Esophagus (tissue), 2 donors: ENCODE data around the gene BCAS3. TPM values are rescaled to one million over a fixed set of nuclear protein-coding genes. Genes with fewer than 3 reads are reported as not detected.
A peak's percentile ranks its signal among the peaks of the same experiment; 100 is the strongest.
"Not testable (repeated sequence)": the region's sequence is repeated elsewhere in the genome, so short reads cannot be mapped to it uniquely, and the experiment has no call there.

Experiments
- H3K27ac ChIP-seq, 2 donors: one replicate each; pipeline ENCODE4 v1.5.1; 2013; ENCODE audit warnings: low read depth in 2 of 2, mild to moderate bottlenecking in 2 of 2, inconsistent platforms in 1 of 2, low read length in 1 of 2, moderate library complexity in 1 of 2
- H3K27me3 ChIP-seq, 2 donors: one replicate each; pipeline ENCODE4 v1.6.1; 2013; ENCODE audit warnings: low read length in 2 of 2, control low read depth in 1 of 2, mild to moderate bottlenecking in 1 of 2; ENCODE audit not compliant: insufficient read depth in 2 of 2, control insufficient read depth in 1 of 2
- H3K36me3 ChIP-seq, 2 donors: one replicate each; pipeline ENCODE4 v1.6.1; 2013; ENCODE audit warnings: low read length in 1 of 2; ENCODE audit not compliant: control insufficient read depth in 2 of 2, insufficient read depth in 2 of 2
- H3K4me1 ChIP-seq, 2 donors: one replicate each; pipeline ENCODE4 v1.6.1; 2013; ENCODE audit warnings: low read length in 1 of 2; ENCODE audit not compliant: control insufficient read depth in 2 of 2, insufficient read depth in 2 of 2
- H3K4me3 ChIP-seq, 2 donors: one replicate each; pipeline ENCODE4 v1.5.1; 2013; ENCODE audit warnings: low read length in 2 of 2, mild to moderate bottlenecking in 2 of 2, low read depth in 1 of 2, moderate library complexity in 1 of 2
- H3K9me3 ChIP-seq, 2 donors: one replicate each; pipeline ENCODE4 v1.6.1; 2013; ENCODE audit warnings: mild to moderate bottlenecking in 2 of 2, low read depth in 1 of 2, low read length in 1 of 2, moderate library complexity in 1 of 2; ENCODE audit not compliant: control insufficient read depth in 2 of 2, insufficient read depth in 1 of 2
- WGBS, 2 donors: extraction: QIAGEN DNeasy Blood & Tissue Kit; methylation state at CpG; one replicate each; pipeline ENCODE4 v1.1.7; 2013; 5-methylcytosine and 5-hydroxymethylcytosine counted together
- polyA plus RNA-seq, 2 donors: library from polyadenylated mRNA; stranded (reverse); fragments of 200-250 nt; gene quantifications; one replicate each; pipeline ENCODE4 v1.2.3, GENCODE V29; 2013
- donor health status: healthy with polysubstance abuse.
- donor health status: Bipolar disorder and iron deficiency.

Gene BCAS3
- polyA plus RNA-seq, 2 donors = 4.7 to 6.6 TPM

GRCh38 chr17:60874772-60875171, 197.1 kb downstream of the BCAS3 start:
- 86 to 91% methylated on average over 2 of the region's 2 CpGs for WGBS, 2 donors
- Histone ChIP-seq H3K4me1 (no peaks in the 10 kb centered on the region), H3K27ac (no peak overlapping the region), H3K27me3 (no peaks in the 10 kb centered on the region), H3K4me3 (no peak overlapping the region), H3K9me3 (no peaks in the 10 kb centered on the region), H3K36me3 (no peaks in the 10 kb centered on the region)

DNA sequence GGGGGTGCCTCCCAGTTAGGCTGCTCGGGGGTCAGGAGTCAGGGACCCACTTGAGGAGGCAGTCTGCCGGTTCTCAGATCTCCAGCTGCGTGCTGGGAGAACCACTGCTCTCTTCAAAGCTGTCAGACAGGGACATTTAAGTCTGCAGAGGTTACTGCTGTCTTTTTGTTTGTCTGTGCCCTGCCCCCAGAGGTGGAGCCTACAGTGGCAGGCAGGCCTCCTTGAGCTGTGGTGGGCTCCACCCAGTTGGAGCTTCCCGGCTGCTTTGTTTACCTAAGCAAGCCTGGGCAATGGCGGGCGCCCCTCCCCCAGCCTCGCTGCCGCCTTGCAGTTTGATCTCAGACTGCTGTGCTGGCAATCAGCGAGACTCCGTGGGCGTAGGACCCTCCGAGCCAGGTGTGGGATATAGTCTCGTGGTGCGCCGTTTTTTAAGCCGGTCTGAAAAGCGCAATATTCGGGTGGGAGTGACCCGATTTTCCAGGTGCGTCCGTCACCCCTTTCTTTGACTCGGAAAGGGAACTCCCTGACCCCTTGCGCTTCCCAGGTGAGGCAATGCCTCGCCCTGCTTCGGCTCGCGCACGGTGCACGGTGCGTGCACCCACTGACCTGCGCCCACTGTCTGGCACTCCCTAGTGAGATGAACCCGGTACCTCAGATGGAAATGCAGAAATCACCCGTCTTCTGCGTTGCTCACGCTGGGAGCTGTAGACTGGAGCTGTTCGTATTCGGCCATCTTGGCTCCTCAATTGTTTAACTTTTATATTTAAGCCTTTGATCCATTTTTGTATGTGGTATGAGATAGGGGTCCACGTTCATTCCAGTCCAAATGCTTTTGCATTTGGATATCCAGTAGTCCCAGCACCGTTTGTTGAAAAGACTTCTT, 209.3 kb downstream of the BCAS3 start:
- Histone ChIP-seq H3K4me3 (peak overlapping the region; percentile 22 to 48), H3K27ac (peak overlapping the region in 1 of 2 donors; percentile 67)
- not testable (repeated sequence) for H3K4me1 ChIP-seq, H3K27me3 ChIP-seq, H3K9me3 ChIP-seq, H3K36me3 ChIP-seq
- 36 to 55% methylated on average over 19 to 20 of the region's 39 CpGs for WGBS, 2 donors

- Histone ChIP-seq H3K27ac (peak overlapping the region in 1 of 2 donors; percentile 67), H3K4me3 (peak overlapping the region; percentile 22 to 48), H3K36me3 (no peaks in the 10 kb centered on the region), H3K4me1 (no peaks in the 10 kb centered on the region), H3K27me3 (no peaks in the 10 kb centered on the region), H3K9me3 (no peaks in the 10 kb centered on the region)
Observed at GRCh38 chr17:60887614-60888028, 210.0 kb downstream of the BCAS3 start.

DNA sequence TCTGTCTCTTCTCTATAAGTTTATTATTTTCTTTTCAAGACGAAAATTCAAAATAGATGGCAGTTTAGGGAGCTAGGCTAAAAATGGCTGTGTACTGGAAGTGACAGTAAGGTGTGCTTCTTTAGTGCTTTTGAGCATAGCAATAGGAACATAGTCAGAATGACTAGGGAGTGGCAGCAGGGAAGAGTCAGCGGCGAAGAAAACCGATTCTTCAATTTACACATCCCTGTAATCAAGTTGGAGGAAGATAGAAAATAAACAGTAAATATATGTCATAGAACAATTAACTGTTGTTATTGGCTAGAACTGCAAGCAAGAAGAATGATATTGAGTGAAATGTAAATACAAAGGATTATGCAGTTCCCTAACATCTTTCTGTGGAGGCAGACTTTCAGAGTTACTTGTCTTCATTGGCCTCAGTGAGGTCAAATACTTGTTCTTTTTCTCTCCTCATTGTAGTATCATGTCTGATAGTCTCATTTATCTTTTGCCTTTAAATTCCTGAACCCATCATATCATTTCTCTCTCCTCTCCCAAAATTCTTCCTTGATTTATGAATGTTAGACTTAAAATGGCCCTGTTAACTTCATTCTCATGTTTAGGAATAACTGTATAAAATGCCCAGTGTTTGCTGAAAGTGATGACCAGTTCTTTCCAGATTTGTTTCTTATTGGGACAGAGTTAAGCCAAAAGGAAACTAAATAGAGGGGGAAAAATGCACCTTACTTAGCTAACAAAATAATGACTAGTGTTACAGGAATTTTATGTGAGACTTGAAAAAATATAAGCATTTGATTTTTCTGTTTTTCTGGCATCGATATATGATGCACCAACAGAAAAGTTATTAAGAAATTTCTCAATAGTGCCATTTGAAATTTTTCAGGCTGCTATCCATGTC, 211.4 kb downstream of the BCAS3 start:
- H3K36me3 ChIP-seq = no peaks in the 10 kb centered on the region
- H3K27ac ChIP-seq = no peak overlapping the region
- no peaks in the 10 kb centered on the region for H3K27me3 ChIP-seq
- no peak overlapping the region for H3K4me3 ChIP-seq
- 77 to 83% methylated on average over 5 of the region's 5 CpGs for WGBS, 2 donors
- no peaks in the 10 kb centered on the region for H3K4me1 ChIP-seq
- H3K9me3 ChIP-seq = no peaks in the 10 kb centered on the region

- Histone ChIP-seq H3K27me3 (no peaks in the 10 kb centered on the region), H3K27ac (no peak overlapping the region), H3K4me1 (no peaks in the 10 kb centered on the region), H3K36me3 (no peaks in the 10 kb centered on the region), H3K4me3 (no peak overlapping the region), H3K9me3 (no peaks in the 10 kb centered on the region)
- WGBS, 2 donors = 92 to 94% methylated on average over 2 of the region's 2 CpGs
Observed at GRCh38 chr17:60891149-60891548, 213.5 kb downstream of the BCAS3 start.

- Histone ChIP-seq H3K27me3 (no peaks in the 10 kb centered on the region), H3K27ac (no peak overlapping the region), H3K36me3 (no peaks in the 10 kb centered on the region), H3K4me1 (no peaks in the 10 kb centered on the region), H3K4me3 (no peak overlapping the region), H3K9me3 (no peaks in the 10 kb centered on the region)
- 91 to 97% methylated on average over 5 of the region's 5 CpGs for WGBS, 2 donors
Observed at GRCh38 chr17:60893475-60893874, 215.8 kb downstream of the BCAS3 start.

DNA sequence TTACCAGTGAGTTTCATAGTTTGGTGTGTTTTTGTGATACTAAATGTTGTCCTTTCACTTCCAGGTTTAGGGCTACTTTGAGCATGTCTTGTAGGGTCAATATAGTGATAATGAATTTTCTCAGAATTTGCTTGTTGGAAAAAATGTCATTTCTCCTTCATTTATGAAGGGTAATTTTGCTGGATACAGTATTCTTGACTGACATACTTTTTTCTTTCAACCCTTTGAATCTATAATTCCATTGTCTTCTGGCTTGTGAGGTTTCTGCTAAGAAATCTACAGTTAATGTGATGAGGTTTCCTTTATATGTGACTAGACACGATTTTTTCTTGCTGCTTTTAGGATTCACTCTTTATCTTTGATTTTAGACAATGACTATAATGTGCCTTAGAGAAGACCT, 219.3 kb downstream of the BCAS3 start:
- no peak overlapping the region for H3K27ac ChIP-seq
- H3K9me3 ChIP-seq = no peaks in the 10 kb centered on the region
- H3K27me3 ChIP-seq = no peaks in the 10 kb centered on the region
- H3K36me3 ChIP-seq = no peaks in the 10 kb centered on the region
- 94 to 96% methylated on average over 1 of the region's 1 CpG for WGBS, 2 donors
- H3K4me3 ChIP-seq = no peak overlapping the region
- no peaks in the 10 kb centered on the region for H3K4me1 ChIP-seq

DNA sequence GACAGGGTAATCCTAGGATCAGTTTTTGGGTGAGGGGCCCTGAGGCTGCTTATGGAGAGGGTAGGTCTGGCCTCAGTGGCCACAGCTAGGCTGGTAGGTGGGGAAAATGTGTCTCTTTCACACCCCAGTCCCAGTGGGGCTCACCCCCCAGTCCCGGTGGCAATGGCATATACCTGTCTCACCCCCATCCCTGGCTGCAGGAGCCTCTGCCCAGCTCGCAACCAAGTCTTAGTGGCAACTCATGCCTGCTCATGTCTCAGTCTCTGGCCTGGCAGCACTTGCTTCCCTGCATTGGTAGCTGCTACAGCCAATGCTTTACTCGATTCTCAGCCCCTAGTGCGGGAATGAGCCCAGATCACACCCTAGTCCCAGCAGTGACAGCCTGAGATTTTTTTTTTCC, 221.5 kb downstream of the BCAS3 start:
- Histone ChIP-seq H3K4me3 (no peak overlapping the region), H3K36me3 (no peaks in the 10 kb centered on the region), H3K4me1 (no peaks in the 10 kb centered on the region), H3K27me3 (no peaks in the 10 kb centered on the region), H3K27ac (no peak overlapping the region), H3K9me3 (no peaks in the 10 kb centered on the region)
- 96 to 99% methylated on average over 4 of the region's 4 CpGs for whole genome bisulfite sequencing, 2 donors

DNA sequence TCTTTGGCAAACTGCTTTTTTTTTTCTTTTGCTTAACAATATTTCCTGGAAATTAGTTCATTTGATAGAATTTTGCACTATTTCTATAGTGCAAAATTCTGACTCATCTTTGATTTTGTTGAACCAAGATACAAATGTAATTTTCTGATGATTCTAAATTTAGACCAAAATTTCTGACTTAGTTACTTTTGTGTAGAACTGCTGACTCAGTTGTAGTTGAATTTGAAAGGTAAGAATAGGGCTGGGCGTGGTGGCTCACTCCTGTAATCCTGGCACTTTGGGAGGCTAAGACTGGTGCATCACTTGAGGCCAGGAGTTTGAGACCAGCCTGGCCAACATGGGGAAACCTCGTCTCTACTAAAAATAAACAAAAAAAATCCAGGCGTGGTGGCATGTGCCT, 223.0 kb downstream of the BCAS3 start:
- Histone ChIP-seq H3K4me3 (no peak overlapping the region), H3K36me3 (no peaks in the 10 kb centered on the region), H3K27me3 (no peaks in the 10 kb centered on the region), H3K4me1 (no peaks in the 10 kb centered on the region), H3K9me3 (no peaks in the 10 kb centered on the region), H3K27ac (no peak overlapping the region)
- 79 to 83% methylated on average over 3 of the region's 3 CpGs for WGBS, 2 donors
